H9 (cell line): Measurements from ENCODE around the gene PRKAG2. TPM values are rescaled to one million over a fixed set of nuclear protein-coding genes. Genes with fewer than 3 reads are reported as not detected.

Experiments used
- DNase-seq: peaks from one replicate; pipeline ENCODE4 v3.0.0-alpha.2; 2017
- H2AFZ ChIP-seq: one replicate; pipeline ENCODE4 v1.6.1; 2013; ENCODE audit warnings: mild to moderate bottlenecking, low read length, control low read depth, moderate library complexity
- H2AK5ac ChIP-seq: 2 replicates; pipeline ENCODE4 v1.6.1; 2013; ENCODE audit warnings: low read length, control low read depth, mixed read lengths; ENCODE audit not compliant: insufficient read length
- H2BK120ac ChIP-seq: one replicate; pipeline ENCODE4 v1.6.1; 2013; ENCODE audit warnings: low read depth, mild to moderate bottlenecking, low read length, control low read depth, inconsistent platforms; ENCODE audit not compliant: poor library complexity, severe bottlenecking
- H2BK12ac ChIP-seq: 2 replicates; pipeline ENCODE4 v1.6.1; 2013; ENCODE audit warnings: low read length, control low read depth, mixed read lengths, low read depth; ENCODE audit not compliant: insufficient read length
- H2BK15ac ChIP-seq: 2 replicates; pipeline ENCODE4 v1.6.1; 2013; ENCODE audit warnings: low read depth, low read length, control low read depth
- H2BK20ac ChIP-seq: one replicate; pipeline ENCODE4 v1.6.1; 2013; ENCODE audit warnings: low read depth, mild to moderate bottlenecking, low read length, control low read depth, inconsistent platforms; ENCODE audit not compliant: poor library complexity, severe bottlenecking
- H2BK5ac ChIP-seq: 2 replicates; pipeline ENCODE4 v1.6.1; 2013; ENCODE audit warnings: low read length, control low read depth, mixed read lengths; ENCODE audit not compliant: insufficient read length
- H3K14ac ChIP-seq: 2 replicates; pipeline ENCODE4 v1.6.1; 2013; ENCODE audit warnings: low read length, control low read depth; ENCODE audit not compliant: insufficient read depth
- H3K18ac ChIP-seq: 2 replicates; pipeline ENCODE4 v1.6.1; 2013; ENCODE audit warnings: low read depth, mild to moderate bottlenecking, mixed read lengths, low read length, control low read depth; ENCODE audit not compliant: insufficient read length
- H3K23ac ChIP-seq: 2 replicates; pipeline ENCODE4 v1.6.1; 2013; ENCODE audit warnings: low read length, control low read depth, mixed read lengths, low read depth; ENCODE audit not compliant: insufficient read length
- H3K23me2 ChIP-seq: 2 replicates; pipeline ENCODE4 v1.6.1; 2013; ENCODE audit warnings: low read depth, mild to moderate bottlenecking, mixed read lengths, low read length, control low read depth; ENCODE audit not compliant: insufficient read length, poor library complexity, severe bottlenecking
- H3K27ac ChIP-seq: 2 replicates; pipeline ENCODE4 v1.5.1; 2013; ENCODE audit warnings: low read length, control low read depth, mixed read lengths, low read depth; ENCODE audit not compliant: insufficient read length
- H3K27me3 ChIP-seq: 2 replicates; pipeline ENCODE4 v1.6.1; 2013; ENCODE audit warnings: low read length, control low read depth, inconsistent platforms; ENCODE audit not compliant: insufficient read depth
- H3K4ac ChIP-seq: 2 replicates; pipeline ENCODE4 v1.6.1; 2013; ENCODE audit warnings: low read depth, mild to moderate bottlenecking, control low read depth, inconsistent platforms, low read length, moderate library complexity
- H3K4me1 ChIP-seq: 2 replicates; pipeline ENCODE4 v1.6.1; 2013; ENCODE audit warnings: low read length, control low read depth, inconsistent platforms; ENCODE audit not compliant: insufficient read depth
- H3K4me2 ChIP-seq: 2 replicates; pipeline ENCODE4 v1.6.1; 2013; ENCODE audit warnings: low read length, control low read depth, mixed read lengths; ENCODE audit not compliant: insufficient read length, insufficient read depth
- H3K56ac ChIP-seq: 2 replicates; pipeline ENCODE4 v1.6.1; 2013; ENCODE audit warnings: low read depth, mild to moderate bottlenecking, mixed read lengths, low read length, control low read depth; ENCODE audit not compliant: insufficient read length
- H3K79me1 ChIP-seq: 2 replicates; pipeline ENCODE4 v1.6.1; 2013; ENCODE audit warnings: low read depth, mild to moderate bottlenecking, moderate library complexity, low read length, control low read depth, inconsistent platforms; ENCODE audit not compliant: insufficient read depth, poor library complexity, severe bottlenecking
- H3K79me2 ChIP-seq: 2 replicates; pipeline ENCODE4 v1.6.1; 2013; ENCODE audit warnings: low read length, control low read depth, inconsistent platforms; ENCODE audit not compliant: insufficient read depth
- H3K9ac ChIP-seq: 2 replicates; pipeline ENCODE4 v1.6.1; 2013; ENCODE audit warnings: low read length, control low read depth, mixed read lengths; ENCODE audit not compliant: insufficient read length; ENCODE audit errors: extremely low read depth
- H3K9me3 ChIP-seq: one replicate; pipeline ENCODE4 v1.6.1; 2013; ENCODE audit warnings: low read depth, low read length, inconsistent platforms; ENCODE audit not compliant: control insufficient read depth
- H3T11ph ChIP-seq: one replicate; pipeline ENCODE4 v1.6.1; 2013; ENCODE audit warnings: mild to moderate bottlenecking, low read length, control low read depth, inconsistent platforms
- H4K20me1 ChIP-seq: one replicate; pipeline ENCODE4 v1.6.1; 2013; ENCODE audit not compliant: control insufficient read depth, insufficient read length, insufficient read depth
- H4K5ac ChIP-seq: 2 replicates; pipeline ENCODE4 v1.6.1; 2013; ENCODE audit warnings: low read depth, mild to moderate bottlenecking, mixed read lengths, low read length, control low read depth; ENCODE audit not compliant: insufficient read length
- H4K8ac ChIP-seq: replicated peaks from 2 replicates; pipeline ENCODE4 v1.6.1; 2013; ENCODE audit warnings: low read length, control low read depth, mixed read lengths, low read depth; ENCODE audit not compliant: insufficient read length
- H4K91ac ChIP-seq: 2 replicates; pipeline ENCODE4 v1.6.1; 2013; ENCODE audit warnings: low read depth, mild to moderate bottlenecking, moderate library complexity, mixed read lengths, low read length, control low read depth; ENCODE audit not compliant: insufficient read length
- H3K27ac Mint-ChIP-seq, 3 experiments: 2 replicates in 2 of 3; 3 replicates in 1 of 3; pipeline ENCODE4 v1.8.0; 2020 to 2021; ENCODE audit warnings: mixed read lengths in 3 of 3, mild to moderate bottlenecking in 1 of 3, moderate library complexity in 1 of 3
- H3K27me3 Mint-ChIP-seq: 2 replicates; pipeline ENCODE4 v1.8.0; 2021; ENCODE audit warnings: low read depth, mild to moderate bottlenecking, moderate library complexity, mixed read lengths
- H3K36me3 Mint-ChIP-seq, 3 experiments: 2 replicates in 2 of 3; 3 replicates in 1 of 3; pipeline ENCODE4 v1.8.0; 2020 to 2021; ENCODE audit warnings: low read depth in 3 of 3, mixed read lengths in 3 of 3; ENCODE audit not compliant: insufficient read depth in 1 of 3
- H3K4me1 Mint-ChIP-seq, 2 experiments: 2 replicates each; pipeline ENCODE4 v1.8.0; 2020; ENCODE audit warnings: mixed read lengths in 2 of 2
- H3K4me3 Mint-ChIP-seq, 2 experiments: 2 replicates in 1 of 2; 3 replicates in 1 of 2; pipeline ENCODE4 v1.8.0; 2020 to 2021; ENCODE audit warnings: mild to moderate bottlenecking in 2 of 2, mixed read lengths in 2 of 2, moderate library complexity in 1 of 2
- H3K9me3 Mint-ChIP-seq, 2 experiments: 2 replicates in 1 of 2; 3 replicates in 1 of 2; pipeline ENCODE4 v1.8.0; 2020; ENCODE audit warnings: mild to moderate bottlenecking in 2 of 2, mixed read lengths in 2 of 2, moderate library complexity in 1 of 2
- WGBS: extraction: QIAGEN DNeasy Blood & Tissue Kit; methylation state at CpG from one replicate; pipeline ENCODE4 v1.1.7; 2013; ENCODE audit warnings: missing lambda C conversion rate, low lambda C conversion rate, mixed read lengths; ENCODE audit not compliant: insufficient read length; ENCODE audit errors: extremely low coverage; 5-methylcytosine and 5-hydroxymethylcytosine counted together
- total RNA-seq: library from RNA; stranded (reverse); gene quantifications from 2 replicates; pipeline ENCODE4 v1.2.1, GENCODE V29; 2021
- TF ChIP-seq, protein P1 (sequence below): fragments of 200-600 bp; sonication (generic); conservative IDR thresholded peaks from 3 replicates; pipeline ENCODE4 v1.8.0; 2021; ENCODE audit warnings: antibody characterized with exemption, mild to moderate bottlenecking

The PRKAG2 gene
- total RNA-seq, 1 experiment from 2014 or later: 11.8 TPM

DNA sequence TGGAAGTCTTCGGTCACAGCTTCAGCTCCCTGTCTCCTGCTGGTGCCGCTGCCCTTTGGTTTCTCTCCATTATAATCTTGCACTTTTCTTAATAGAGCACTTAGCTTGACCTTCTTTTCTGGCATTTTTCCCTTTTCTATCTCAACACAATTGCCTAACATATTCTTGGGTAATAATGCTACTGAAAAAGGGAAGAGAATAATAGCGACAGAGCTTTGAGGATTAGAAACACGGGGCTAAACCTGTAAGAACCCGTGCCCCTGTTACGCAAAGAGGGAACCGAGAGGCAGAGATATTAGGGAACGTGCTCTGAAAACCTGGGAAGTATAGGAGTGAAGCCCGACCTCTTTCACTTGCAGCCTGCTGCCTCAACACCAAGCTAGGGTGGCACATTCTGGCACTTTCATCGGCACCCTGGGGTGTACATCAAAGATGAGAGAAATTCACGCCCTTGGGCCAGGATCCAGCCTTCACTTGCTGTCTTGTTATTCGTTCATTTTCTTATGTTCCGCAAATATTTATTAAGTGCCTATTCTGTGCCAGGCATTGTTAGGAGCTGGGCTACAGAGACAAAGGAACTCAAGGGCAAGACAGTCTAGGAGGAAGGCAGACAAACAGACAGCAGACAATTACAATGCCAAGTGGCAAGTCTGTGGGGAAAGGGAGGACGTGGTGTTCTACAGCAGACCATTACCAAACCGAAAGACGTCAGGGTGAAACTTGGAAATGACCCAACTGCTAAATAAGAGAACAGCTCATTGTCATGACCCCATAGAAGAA, 46.4 kb upstream of the PRKAG2 start:
- no peak overlapping the region for H4K5ac ChIP-seq
- DNase-seq: no peak
- no peaks in the 10 kb centered on the region for H3K4me1 ChIP-seq
- no peak overlapping the region; a peak in 1 of 5 replicates for H3K4me3 Mint-ChIP-seq
- no peaks in the 10 kb centered on the region for H4K20me1 ChIP-seq
- 0 out of 4 replicates have a peak, but pooled peaks cover 0 to 2% of the 10 kb centered on the region in 2 experiments for H3K4me1 Mint-ChIP-seq
- no peak overlapping the region for H2BK15ac ChIP-seq
- peaks cover 3% of the 10 kb centered on the region for H3K27me3 Mint-ChIP-seq
- no peaks in the 10 kb centered on the region for H3K79me1 ChIP-seq
- H3K9me3 ChIP-seq: no peaks in the 10 kb centered on the region
- H3K14ac ChIP-seq: no peak overlapping the region
- no peak overlapping the region for H3K27ac Mint-ChIP-seq
- TF ChIP-seq, protein P1, sequence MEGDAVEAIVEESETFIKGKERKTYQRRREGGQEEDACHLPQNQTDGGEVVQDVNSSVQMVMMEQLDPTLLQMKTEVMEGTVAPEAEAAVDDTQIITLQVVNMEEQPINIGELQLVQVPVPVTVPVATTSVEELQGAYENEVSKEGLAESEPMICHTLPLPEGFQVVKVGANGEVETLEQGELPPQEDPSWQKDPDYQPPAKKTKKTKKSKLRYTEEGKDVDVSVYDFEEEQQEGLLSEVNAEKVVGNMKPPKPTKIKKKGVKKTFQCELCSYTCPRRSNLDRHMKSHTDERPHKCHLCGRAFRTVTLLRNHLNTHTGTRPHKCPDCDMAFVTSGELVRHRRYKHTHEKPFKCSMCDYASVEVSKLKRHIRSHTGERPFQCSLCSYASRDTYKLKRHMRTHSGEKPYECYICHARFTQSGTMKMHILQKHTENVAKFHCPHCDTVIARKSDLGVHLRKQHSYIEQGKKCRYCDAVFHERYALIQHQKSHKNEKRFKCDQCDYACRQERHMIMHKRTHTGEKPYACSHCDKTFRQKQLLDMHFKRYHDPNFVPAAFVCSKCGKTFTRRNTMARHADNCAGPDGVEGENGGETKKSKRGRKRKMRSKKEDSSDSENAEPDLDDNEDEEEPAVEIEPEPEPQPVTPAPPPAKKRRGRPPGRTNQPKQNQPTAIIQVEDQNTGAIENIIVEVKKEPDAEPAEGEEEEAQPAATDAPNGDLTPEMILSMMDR: no peak
- H3K23me2 ChIP-seq: no peaks in the 10 kb centered on the region
- no peak overlapping the region for H3K18ac ChIP-seq
- no peak overlapping the region for H3K27ac ChIP-seq
- H3K9ac ChIP-seq: no peak overlapping the region
- H2AFZ ChIP-seq: no peak overlapping the region
- H2AK5ac ChIP-seq: no peak overlapping the region
- no peak overlapping the region for H2BK5ac ChIP-seq
- H2BK20ac ChIP-seq: no peak overlapping the region
- H4K91ac ChIP-seq: no peak overlapping the region
- no peaks in the 10 kb centered on the region for H3K36me3 Mint-ChIP-seq
- H2BK12ac ChIP-seq: no peak overlapping the region
- no peak overlapping the region for H3T11ph ChIP-seq
- no peaks in the 10 kb centered on the region for H3K9me3 Mint-ChIP-seq
- WGBS: no CpG with 5 or more reads among the region's 16 CpGs
- no peak overlapping the region for H4K8ac ChIP-seq
- no peak overlapping the region for H3K56ac ChIP-seq
- H3K23ac ChIP-seq: no peak overlapping the region
- no peaks in the 10 kb centered on the region for H3K79me2 ChIP-seq
- H3K4ac ChIP-seq: no peak overlapping the region
- H3K27me3 ChIP-seq: no peaks in the 10 kb centered on the region
- no peak overlapping the region for H3K4me2 ChIP-seq
- H2BK120ac ChIP-seq: no peak overlapping the region
